Measurements from ENCODE around the gene NKPD1. TPM values are rescaled to one million over a fixed set of nuclear protein-coding genes. Genes with fewer than 3 reads are reported as not detected.

NKPD1 gene
- total and polyA plus RNA-seq, 2 donors (not counting 3 experiments of a cell fraction or from before 2014, with no cell fraction given), result 0.04 TPM; not detected in 1

DNA sequence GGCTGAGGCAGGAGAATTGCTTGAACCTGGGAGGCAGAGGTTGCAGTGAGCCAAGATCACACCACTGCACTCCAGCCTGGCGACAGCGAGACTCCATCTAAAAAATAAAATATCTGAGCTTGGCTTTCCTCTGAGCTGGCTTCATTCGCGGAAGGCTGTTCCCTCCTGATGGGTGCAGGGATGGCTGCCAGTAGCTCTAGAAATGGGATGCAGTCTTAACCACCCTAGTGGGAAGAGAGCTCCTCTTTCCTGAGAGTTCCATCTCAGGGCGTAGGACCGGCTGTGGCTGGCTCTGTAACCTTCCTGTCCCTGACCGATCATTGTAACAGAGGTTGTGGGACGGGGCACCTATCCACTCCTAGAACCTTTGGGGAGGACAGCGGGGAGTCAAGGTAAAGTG, 35.4 kb downstream of the NKPD1 start:
- Histone ChIP-seq H3K9ac (replicated peaks; ENCODE audit: extremely low read depth, insufficient read depth, low read length) (no peak overlapping the region), H3K27me3 (ENCODE audit: control insufficient read depth in 2 of 2, insufficient read depth in 2 of 2, low read length in 2 of 2) (no peaks in the 10 kb centered on the region), H3K36me3 (ENCODE audit: control insufficient read depth in 2 of 2, extremely low read depth in 1 of 2, insufficient read depth in 2 of 2, low read length in 2 of 2) (no peaks in the 10 kb centered on the region), H3K79me2 (ENCODE audit: control insufficient read depth, insufficient read depth, low read length) (peaks cover 37% of the 10 kb centered on the region), H3K4me1 (ENCODE audit: control insufficient read depth, extremely low read depth, insufficient read depth, low read length) (peaks cover under 1% of the 10 kb centered on the region), H3K27ac (ENCODE audit: insufficient read depth, low read depth, low read length) (no peak overlapping the region), H3K4me2 (ENCODE audit: insufficient read depth, low read length) (no peak overlapping the region), H3K9me3 (replicated peaks; ENCODE audit: control insufficient read depth, insufficient read depth, low read length) (no peaks in the 10 kb centered on the region), H4K20me1 (replicated peaks; ENCODE audit: control insufficient read depth, extremely low read depth, insufficient read depth, low read length) (no peaks in the 10 kb centered on the region), H3K4me3 (replicated peaks in 1 of 3; ENCODE audit: insufficient read depth in 1 of 3, low read depth in 1 of 3, low read length in 3 of 3) (no peak overlapping the region), H3K9me1 (replicated peaks; ENCODE audit: control insufficient read depth, extremely low read depth, insufficient read depth, low read length) (no peaks in the 10 kb centered on the region), H2AFZ (ENCODE audit: low read depth, low read length) (no peak overlapping the region)
- POLR2A ChIA-PET, result interaction anchor here (0.6 kb wide), 1 partner anchor 399 kb away, joined by 5 read pairs; no protein-coding TSS in a partner anchor
- dilution Hi-C loops (cut with MboI; ENCODE audit: extremely low pct_ligation_motif_present, low sequenced_read_pairs) (no loop called here), intact Hi-C loops (cut with micrococcal nuclease) (loop anchor here (5.0 kb wide), 1 partner anchor 33 kb away; the partner anchor contains the start of gene PPP1R37)
- DNase-seq (ENCODE audit: low read depth, low spot score) (no peak), FAIRE-seq (no peak)
- CTCF ChIA-PET, result interaction anchor here (1.0 to 3.4 kb wide), 13 partner anchors 10 to 108 kb away, joined by 3 to 21 read pairs (median 5); partner anchors contain the start of gene PPP1R37
- BruUV-seq (replicated peaks), result no TSS peak
- TF ChIP-seq MYC (IDR thresholded peaks at IDR 0.05; ENCODE audit: low read depth, low read length), result no peak
- TF ChIP-seq, protein P1, sequence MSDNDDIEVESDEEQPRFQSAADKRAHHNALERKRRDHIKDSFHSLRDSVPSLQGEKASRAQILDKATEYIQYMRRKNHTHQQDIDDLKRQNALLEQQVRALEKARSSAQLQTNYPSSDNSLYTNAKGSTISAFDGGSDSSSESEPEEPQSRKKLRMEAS (IDR thresholded peaks at IDR 0.05; ENCODE audit: insufficient read depth, insufficient read length), result no peak
- TF ChIP-seq GATA2 (IDR thresholded peaks at IDR 0.05; ENCODE audit: insufficient read depth, insufficient read length, low read depth, low read length), result no peak
- no peak for TF ChIP-seq JUN (IDR thresholded peaks at IDR 0.05; ENCODE audit: borderline replicate concordance, insufficient read depth, insufficient read length, low read depth)

DNA sequence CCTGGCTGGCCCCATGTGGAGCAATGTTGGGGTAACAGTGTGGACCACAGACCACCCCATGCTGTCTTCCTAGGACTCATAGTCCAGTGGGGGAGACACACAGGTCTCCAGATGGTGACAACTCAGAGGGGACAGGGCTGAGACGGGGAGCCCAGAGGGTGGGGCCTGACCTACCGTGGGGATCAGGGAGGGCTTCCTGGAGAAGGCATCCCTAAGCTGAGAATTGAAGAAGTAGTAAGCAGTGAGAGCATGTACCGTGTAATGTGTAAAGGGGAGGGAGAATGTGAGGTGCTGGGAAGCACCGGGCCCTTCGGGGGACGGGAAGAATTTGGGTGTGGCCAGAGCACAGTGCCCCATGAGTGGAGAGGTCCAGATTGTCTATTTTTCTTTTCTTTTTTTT, 36.8 kb downstream of the NKPD1 start:
- H3K27ac ChIP-seq (ENCODE audit: insufficient read depth, low read depth, low read length), result no peak overlapping the region
- dilution Hi-C loops (cut with MboI; ENCODE audit: extremely low pct_ligation_motif_present, low sequenced_read_pairs) (no loop called here), intact Hi-C loops (cut with micrococcal nuclease) (no loop called here)
- no peaks in the 10 kb centered on the region for H4K20me1 ChIP-seq (replicated peaks; ENCODE audit: control insufficient read depth, extremely low read depth, insufficient read depth, low read length)
- H3K36me3 ChIP-seq (ENCODE audit: control insufficient read depth in 2 of 2, extremely low read depth in 1 of 2, insufficient read depth in 2 of 2, low read length in 2 of 2), result no peaks in the 10 kb centered on the region
- DNase-seq (ENCODE audit: low read depth, low spot score), result no peak
- H3K4me2 ChIP-seq (ENCODE audit: insufficient read depth, low read length), result no peak overlapping the region
- TF ChIP-seq POLR2AphosphoS5 (IDR thresholded peaks at IDR 0.05; ENCODE audit: insufficient read depth, low read depth, low read length) (no peak), FOS (IDR thresholded peaks at IDR 0.05; ENCODE audit: borderline replicate concordance, insufficient read depth, low read length) (no peak), EZH2 (IDR thresholded peaks at IDR 0.05; ENCODE audit: borderline replicate concordance, low read depth, low read length, severe bottlenecking) (no peak), MYC (IDR thresholded peaks at IDR 0.05; ENCODE audit: low read depth, low read length) (no peak), JUN (IDR thresholded peaks at IDR 0.05; ENCODE audit: borderline replicate concordance, insufficient read depth, insufficient read length, low read depth) (no peak), GATA2 (IDR thresholded peaks at IDR 0.05; ENCODE audit: insufficient read depth, insufficient read length, low read depth, low read length) (no peak), POLR2A (IDR thresholded peaks at IDR 0.05; ENCODE audit: low read depth, low read length) (no peak)
- TF ChIP-seq, protein P2, sequence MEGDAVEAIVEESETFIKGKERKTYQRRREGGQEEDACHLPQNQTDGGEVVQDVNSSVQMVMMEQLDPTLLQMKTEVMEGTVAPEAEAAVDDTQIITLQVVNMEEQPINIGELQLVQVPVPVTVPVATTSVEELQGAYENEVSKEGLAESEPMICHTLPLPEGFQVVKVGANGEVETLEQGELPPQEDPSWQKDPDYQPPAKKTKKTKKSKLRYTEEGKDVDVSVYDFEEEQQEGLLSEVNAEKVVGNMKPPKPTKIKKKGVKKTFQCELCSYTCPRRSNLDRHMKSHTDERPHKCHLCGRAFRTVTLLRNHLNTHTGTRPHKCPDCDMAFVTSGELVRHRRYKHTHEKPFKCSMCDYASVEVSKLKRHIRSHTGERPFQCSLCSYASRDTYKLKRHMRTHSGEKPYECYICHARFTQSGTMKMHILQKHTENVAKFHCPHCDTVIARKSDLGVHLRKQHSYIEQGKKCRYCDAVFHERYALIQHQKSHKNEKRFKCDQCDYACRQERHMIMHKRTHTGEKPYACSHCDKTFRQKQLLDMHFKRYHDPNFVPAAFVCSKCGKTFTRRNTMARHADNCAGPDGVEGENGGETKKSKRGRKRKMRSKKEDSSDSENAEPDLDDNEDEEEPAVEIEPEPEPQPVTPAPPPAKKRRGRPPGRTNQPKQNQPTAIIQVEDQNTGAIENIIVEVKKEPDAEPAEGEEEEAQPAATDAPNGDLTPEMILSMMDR (IDR thresholded peaks at IDR 0.05; ENCODE audit: extremely low read depth in 1 of 2, insufficient read depth in 1 of 2, low read depth in 1 of 2, low read length in 2 of 2), result no peak
- TF ChIP-seq, protein P1 (IDR thresholded peaks at IDR 0.05; ENCODE audit: insufficient read depth, insufficient read length), result no peak
- no peaks in the 10 kb centered on the region for H3K27me3 ChIP-seq (ENCODE audit: control insufficient read depth in 2 of 2, insufficient read depth in 2 of 2, low read length in 2 of 2)
- peaks cover 39% of the 10 kb centered on the region for H3K79me2 ChIP-seq (ENCODE audit: control insufficient read depth, insufficient read depth, low read length)
- POLR2A ChIA-PET, result no interaction called here
- CTCF ChIA-PET, result interaction anchor here (1.8 to 3.4 kb wide), 4 partner anchors 11 to 32 kb away, joined by 5 to 21 read pairs (median 14); partner anchors contain the start of gene PPP1R37
- no peak overlapping the region for H2AFZ ChIP-seq (ENCODE audit: low read depth, low read length)
- no peak for FAIRE-seq
- no peaks in the 10 kb centered on the region for H3K9me3 ChIP-seq (replicated peaks; ENCODE audit: control insufficient read depth, insufficient read depth, low read length)
- H3K4me1 ChIP-seq (ENCODE audit: control insufficient read depth, extremely low read depth, insufficient read depth, low read length), result no peaks in the 10 kb centered on the region
- no peaks in the 10 kb centered on the region for H3K9me1 ChIP-seq (replicated peaks; ENCODE audit: control insufficient read depth, extremely low read depth, insufficient read depth, low read length)
- no TSS peak for BruUV-seq (replicated peaks)
- no peak overlapping the region for H3K4me3 ChIP-seq (replicated peaks in 1 of 3; ENCODE audit: insufficient read depth in 1 of 3, low read depth in 1 of 3, low read length in 3 of 3)
- no peak overlapping the region for H3K9ac ChIP-seq (replicated peaks; ENCODE audit: extremely low read depth, insufficient read depth, low read length)

All from endothelial cell of umbilical vein (primary cell).